ENCODE measurements around the gene GAD1. TPM values are rescaled to one million over a fixed set of nuclear protein-coding genes. Genes with fewer than 3 reads are reported as not detected.

The GAD1 gene
- polyA plus RNA-seq, 1 of the 3 experiments (the other 2 are of a cell fraction), result 0.20 TPM

- peaks cover 0 to 8% of the 10 kb centered on the region in 2 experiments; a peak in 2 of 4 replicates for H3K4me1 ChIP-seq (ENCODE audit: control insufficient read depth in 1 of 2, insufficient read depth in 2 of 2, low read depth in 1 of 2, low read length in 1 of 2)
- POLR2A ChIA-PET, result no interaction called here
These were observed 65.2 kb downstream of the GAD1 start for GRCh38 chr2:170881840-170882239.

More at GRCh38 chr2:170881840-170882239, 65.2 kb downstream of the GAD1 start:
- H3F3A ChIP-seq (replicated peaks; ENCODE audit: insufficient read depth), result peaks cover 12% of the 10 kb centered on the region
- DNase-seq, result no peak
- no peak overlapping the region for H3K9ac ChIP-seq
- H3K4me3 ChIP-seq (ENCODE audit: low read depth in 2 of 2, low read length in 1 of 2), result no peak overlapping the region
- no peaks in the 10 kb centered on the region for H3K27me3 ChIP-seq (ENCODE audit: insufficient read depth)
- H4K20me1 ChIP-seq (ENCODE audit: insufficient read depth), result no peaks in the 10 kb centered on the region
- no peak overlapping the region for H3K27ac ChIP-seq (ENCODE audit: low read depth in 2 of 2, low read length in 1 of 2)
- CTCF ChIA-PET, result interaction anchor here (2.0 to 3.2 kb wide), 2 partner anchors 9 to 47 kb away, joined by 8 to 21 read pairs; partner anchors contain the start of gene GORASP2
- TF ChIP-seq IRF3 (IDR thresholded peaks at IDR 0.05; ENCODE audit: low read depth, low read length), result no peak
- TF ChIP-seq YY1 (IDR thresholded peaks at IDR 0.05; ENCODE audit: low read depth), result no peak
- TF ChIP-seq USF1 (IDR thresholded peaks at IDR 0.05; ENCODE audit: borderline replicate concordance, low read depth), result no peak
- no peak for TF ChIP-seq USF2 (IDR thresholded peaks at IDR 0.05; ENCODE audit: borderline replicate concordance, low read depth, low read length)
- TF ChIP-seq RAD21 (IDR thresholded peaks at IDR 0.05; ENCODE audit: low read length), result no peak
- no peak for TF ChIP-seq TCF12 (IDR thresholded peaks at IDR 0.05)
- TF ChIP-seq CHD2 (IDR thresholded peaks at IDR 0.05; ENCODE audit: low read length, partially characterized antibody), result no peak
- no peak for TF ChIP-seq EZH2phosphoT487 (IDR thresholded peaks at IDR 0.05; ENCODE audit: borderline replicate concordance, low read depth)
- no peak for TF ChIP-seq PBX3 (IDR thresholded peaks at IDR 0.05)
- no peak for TF ChIP-seq JUND (IDR thresholded peaks at IDR 0.05)
- no peak for TF ChIP-seq POLR2AphosphoS5 (IDR thresholded peaks at IDR 0.05; ENCODE audit: low read depth, low read length)
- H3K4me2 ChIP-seq, result no peak overlapping the region
- H3K79me2 ChIP-seq (ENCODE audit: insufficient read depth), result no peaks in the 10 kb centered on the region
- WGBS (ENCODE audit: low lambda C conversion rate), result 51% methylated on average over 3 of the region's 3 CpGs
- no peaks in the 10 kb centered on the region for H3K9me2 ChIP-seq
- no peaks in the 10 kb centered on the region for H3K36me3 ChIP-seq (replicated peaks in 1 of 2; ENCODE audit: control insufficient read depth in 1 of 2, insufficient read depth in 2 of 2, low read length in 1 of 2)
- no peak overlapping the region for H2AFZ ChIP-seq (ENCODE audit: low read depth)
- no peaks in the 10 kb centered on the region for H3K9me3 ChIP-seq

Measured in SK-N-SH (cell line).